Natural killer cell (primary cell): Measurements from ENCODE around the gene TMCC1. TPM values are rescaled to one million over a fixed set of nuclear protein-coding genes. Genes with fewer than 3 reads are reported as not detected.

ENCODE experiments used
- ATAC-seq, 3 donors: fragments of 150-1000 bp in 2 of 3; fragments of 200-7000 bp in 1 of 3; cut with Tn5 transposase; 1 replicate in 1 of 3; 2 replicates in 2 of 3; pipeline ENCODE4 v1.10.0; 2021; ENCODE audit warnings: mild to moderate bottlenecking in 2 of 3, moderate library complexity in 2 of 3
- DNase-seq, 2 donors: peaks; one replicate each; pipeline versions ENCODE4 v3.0.0 to v3.0.0-alpha.2; 2013 to 2021; ENCODE audit warnings: mixed read lengths in 1 of 2
- H3K27ac ChIP-seq: one replicate; pipeline ENCODE4 v1.5.1; 2013; ENCODE audit warnings: mild to moderate bottlenecking, low read length
- H3K27me3 ChIP-seq: one replicate; pipeline ENCODE4 v1.6.1; 2013; ENCODE audit warnings: low read length; ENCODE audit not compliant: control insufficient read depth, insufficient read depth
- H3K36me3 ChIP-seq: one replicate; pipeline ENCODE4 v1.6.1; 2013; ENCODE audit warnings: low read length; ENCODE audit not compliant: control insufficient read depth, insufficient read depth
- H3K4me1 ChIP-seq: one replicate; pipeline ENCODE4 v1.6.1; 2013; ENCODE audit warnings: low read length; ENCODE audit not compliant: control insufficient read depth, insufficient read depth
- H3K4me3 ChIP-seq: one replicate; pipeline ENCODE4 v1.5.1; 2013; ENCODE audit warnings: low read length
- H3K9me3 ChIP-seq: one replicate; pipeline ENCODE4 v1.6.1; 2013; ENCODE audit warnings: low read length; ENCODE audit not compliant: control insufficient read depth, insufficient read depth
- H3K27ac Mint-ChIP-seq, 2 donors: one replicate each; pipeline ENCODE4 v1.8.0; 2022; ENCODE audit warnings: mild to moderate bottlenecking in 2 of 2, mixed read lengths in 2 of 2, moderate library complexity in 1 of 2
- H3K27me3 Mint-ChIP-seq, 2 donors: one replicate each; pipeline ENCODE4 v1.8.0; 2022; ENCODE audit warnings: low read depth in 2 of 2, mixed read lengths in 2 of 2
- H3K36me3 Mint-ChIP-seq: one replicate; pipeline ENCODE4 v1.8.0; 2022; ENCODE audit warnings: mixed read lengths
- H3K4me1 Mint-ChIP-seq, 2 donors: one replicate each; pipeline ENCODE4 v1.8.0; 2022; ENCODE audit warnings: mixed read lengths in 2 of 2
- H3K4me3 Mint-ChIP-seq: one replicate; pipeline ENCODE4 v1.8.0; 2022; ENCODE audit warnings: mild to moderate bottlenecking, moderate library complexity, mixed read lengths
- H3K9me3 Mint-ChIP-seq, 2 donors: one replicate each; pipeline ENCODE4 v1.8.0; 2022; ENCODE audit warnings: mixed read lengths in 2 of 2
- CTCF ChIP-seq: fragments of 200-600 bp; IDR thresholded peaks from one replicate; pipeline ENCODE4 v1.8.0; 2022; ENCODE audit warnings: antibody characterized with exemption
- WGBS: methylation state at CpG from one replicate; pipeline ENCODE4 v1.1.7; 2013; ENCODE audit warnings: missing lambda C conversion rate; ENCODE audit not compliant: insufficient coverage; 5-methylcytosine and 5-hydroxymethylcytosine counted together
- intact Hi-C: fragments of 100-400 bp; cut with micrococcal nuclease; formaldehyde crosslinking; loops from one replicate; pipeline ENCODE4 v1.14.2; 2022
- total RNA-seq, 4 donors: library from RNA; stranded (reverse); fragments of 120-200 nt in 1 of 4; gene quantifications; one replicate each; pipeline versions ENCODE4 v1.2.3 to v1.2.4, GENCODE V29; 2013 to 2022

The TMCC1 gene
- total RNA-seq, 3 donors from 2014 or later (not counting 1 experiment from before 2014, with no cell fraction given), result 26.4 to 36.7 (median 31.7) TPM

- TF ChIP-seq CTCF, result no peak
- no peak for ATAC-seq
- Mint-ChIP-seq H3K36me3 (no peaks in the 10 kb centered on the region), H3K4me1 (peaks cover 11% of the 10 kb centered on the region in 2 donors), H3K4me3 (no peak overlapping the region), H3K27ac (no peak overlapping the region), H3K9me3 (no peaks in the 10 kb centered on the region), H3K27me3 (no peaks in the 10 kb centered on the region)
- Histone ChIP-seq H3K9me3 (no peaks in the 10 kb centered on the region), H3K4me1 (no peaks in the 10 kb centered on the region), H3K4me3 (no peak overlapping the region), H3K27ac (no peak overlapping the region), H3K36me3 (no peaks in the 10 kb centered on the region), H3K27me3 (no peaks in the 10 kb centered on the region)
- DNase-seq, result no peak
- intact Hi-C loops, result no loop called here
- 96% methylated on average over 11 of the region's 11 CpGs for WGBS
Measured at GRCh38 chr3:129688271-129688895, 205.1 kb downstream of the TMCC1 start.

- no peak for DNase-seq
- WGBS, result 100% methylated on average over 2 of the region's 2 CpGs
- no peak for TF ChIP-seq CTCF
- Histone ChIP-seq H3K27me3 (no peaks in the 10 kb centered on the region), H3K4me3 (no peak overlapping the region), H3K4me1 (no peaks in the 10 kb centered on the region), H3K9me3 (no peaks in the 10 kb centered on the region), H3K27ac (no peak overlapping the region), H3K36me3 (no peaks in the 10 kb centered on the region)
- Mint-ChIP-seq H3K4me1 (peaks cover 11% of the 10 kb centered on the region in 2 donors), H3K27ac (no peak overlapping the region), H3K27me3 (no peaks in the 10 kb centered on the region), H3K4me3 (no peak overlapping the region), H3K9me3 (no peaks in the 10 kb centered on the region), H3K36me3 (no peaks in the 10 kb centered on the region)
- ATAC-seq, result no peak
- intact Hi-C loops, result no loop called here
Measured at GRCh38 chr3:129687586-129688125, 205.9 kb downstream of the TMCC1 start.

- intact Hi-C loops, result no loop called here
- Mint-ChIP-seq H3K9me3 (no peaks in the 10 kb centered on the region), H3K4me1 (peaks cover 11% of the 10 kb centered on the region in 2 donors), H3K27me3 (no peaks in the 10 kb centered on the region), H3K36me3 (no peaks in the 10 kb centered on the region), H3K27ac (no peak overlapping the region), H3K4me3 (no peak overlapping the region)
- Histone ChIP-seq H3K4me1 (no peaks in the 10 kb centered on the region), H3K9me3 (no peaks in the 10 kb centered on the region), H3K36me3 (no peaks in the 10 kb centered on the region), H3K4me3 (no peak overlapping the region), H3K27ac (no peak overlapping the region), H3K27me3 (no peaks in the 10 kb centered on the region)
- ATAC-seq (no peak), DNase-seq (no peak)
- WGBS, result 100% methylated on average over 1 of the region's 2 CpGs
- TF ChIP-seq CTCF, result no peak
Measured at GRCh38 chr3:129686941-129687340, 206.6 kb downstream of the TMCC1 start.

- Mint-ChIP-seq H3K27ac (no peak overlapping the region), H3K27me3 (no peaks in the 10 kb centered on the region), H3K9me3 (no peaks in the 10 kb centered on the region), H3K36me3 (no peaks in the 10 kb centered on the region), H3K4me3 (no peak overlapping the region), H3K4me1 (peaks cover 0 to 5% of the 10 kb centered on the region in 2 donors)
- ATAC-seq (no peak), DNase-seq (no peak)
- Histone ChIP-seq H3K4me1 (no peaks in the 10 kb centered on the region), H3K9me3 (no peaks in the 10 kb centered on the region), H3K27me3 (no peaks in the 10 kb centered on the region), H3K36me3 (no peaks in the 10 kb centered on the region), H3K27ac (no peak overlapping the region), H3K4me3 (no peak overlapping the region)
- TF ChIP-seq CTCF, result no peak
- 96% methylated on average over 3 of the region's 3 CpGs for WGBS
- intact Hi-C loops, result no loop called here
Measured at GRCh38 chr3:129684270-129684669, 209.2 kb downstream of the TMCC1 start.
